Naive thymus-derived CD4-positive, alpha-beta T cell (primary cell): ENCODE measurements around the gene KCTD11. TPM values are rescaled to one million over a fixed set of nuclear protein-coding genes. Genes with fewer than 3 reads are reported as not detected.

Experiments
- ATAC-seq: fragments of 150-1000 bp; cut with Tn5 transposase; 2 replicates; pipeline ENCODE4 v1.10.0; 2021; ENCODE audit warnings: mild to moderate bottlenecking, moderate library complexity
- CTCF ChIA-PET: fragments of 350-600 bp; sonication (Branson Sonifier 250); formaldehyde crosslinking; loops from one replicate; lab custom pipeline; 2021; ENCODE audit warnings: antibody characterized with exemption; lab: Charles Lee
- POLR2A ChIA-PET: fragments of 350-600 bp; sonication (Branson Sonifier 250); formaldehyde crosslinking; loops from one replicate; lab custom pipeline; 2021; ENCODE audit warnings: antibody characterized with exemption, inconsistent platforms; lab: Charles Lee
- DNase-seq, 9 donors: peaks; one replicate each; pipeline versions ENCODE4 v3.0.0 to v3.0.0-alpha.2; 2020 to 2022; ENCODE audit warnings: mixed read lengths in 1 of 9
- H3K27ac ChIP-seq: one replicate; pipeline ENCODE4 v1.7.0; 2013; ENCODE audit warnings: mild to moderate bottlenecking, low read depth, low read length, moderate library complexity
- H3K27me3 ChIP-seq, 2 donors: one replicate each; pipeline ENCODE4 v1.7.0; 2013; ENCODE audit warnings: low read length in 2 of 2, mild to moderate bottlenecking in 2 of 2, moderate library complexity in 2 of 2; ENCODE audit not compliant: control insufficient read depth in 2 of 2, insufficient read depth in 2 of 2
- H3K36me3 ChIP-seq, 3 experiments: 1 replicate in 2 of 3; 2 replicates in 1 of 3; pipeline ENCODE4 v1.7.0; 2013; ENCODE audit warnings: low read length in 3 of 3, mild to moderate bottlenecking in 3 of 3, moderate library complexity in 1 of 3; ENCODE audit not compliant: insufficient read depth in 3 of 3, control insufficient read depth in 2 of 3
- H3K4me1 ChIP-seq, 2 donors: one replicate each; pipeline ENCODE4 v1.7.0; 2013; ENCODE audit warnings: low read length in 2 of 2, mild to moderate bottlenecking in 2 of 2, moderate library complexity in 1 of 2; ENCODE audit not compliant: control insufficient read depth in 2 of 2, insufficient read depth in 2 of 2
- H3K4me3 ChIP-seq: 2 replicates; pipeline ENCODE4 v1.7.0; 2013; ENCODE audit warnings: mild to moderate bottlenecking, low read length
- H3K9me3 ChIP-seq, 3 experiments: 1 replicate in 2 of 3; 2 replicates in 1 of 3; pipeline ENCODE4 v1.7.0; 2013; ENCODE audit warnings: low read length in 3 of 3; ENCODE audit not compliant: control insufficient read depth in 2 of 3
- H3K27ac Mint-ChIP-seq, 9 donors: one replicate each; pipeline ENCODE4 v1.8.0; 2020 to 2022; ENCODE audit warnings: mixed read lengths in 9 of 9, mild to moderate bottlenecking in 8 of 9, moderate library complexity in 5 of 9, inconsistent platforms in 2 of 9
- H3K27me3 Mint-ChIP-seq, 5 donors: one replicate each; pipeline ENCODE4 v1.8.0; 2021 to 2022; ENCODE audit warnings: mixed read lengths in 5 of 5, mild to moderate bottlenecking in 1 of 5
- H3K36me3 Mint-ChIP-seq, 5 donors: one replicate each; pipeline ENCODE4 v1.8.0; 2020 to 2022; ENCODE audit warnings: mixed read lengths in 5 of 5, mild to moderate bottlenecking in 3 of 5, inconsistent platforms in 1 of 5
- H3K4me1 Mint-ChIP-seq, 7 donors: one replicate each; pipeline ENCODE4 v1.8.0; 2020 to 2022; ENCODE audit warnings: mixed read lengths in 7 of 7, mild to moderate bottlenecking in 3 of 7, inconsistent platforms in 1 of 7
- H3K4me3 Mint-ChIP-seq, 10 donors: one replicate each; pipeline ENCODE4 v1.8.0; 2020 to 2022; ENCODE audit warnings: mild to moderate bottlenecking in 10 of 10, mixed read lengths in 10 of 10, moderate library complexity in 6 of 10, inconsistent platforms in 2 of 10
- H3K9me3 Mint-ChIP-seq, 11 donors: one replicate each; pipeline ENCODE4 v1.8.0; 2020 to 2022; ENCODE audit warnings: mixed read lengths in 11 of 11, mild to moderate bottlenecking in 4 of 11, inconsistent platforms in 1 of 11, moderate library complexity in 1 of 11
- intact Hi-C, 2 donors: fragments of 100-400 bp; cut with micrococcal nuclease; formaldehyde crosslinking; loops; one replicate each; pipeline ENCODE4 v1.15.1; 2023
- polyA plus RNA-seq, 2 donors: library from polyadenylated mRNA; unstranded; fragments of 300-500 nt; fragmentation: Illumina TruSeq; gene quantifications; one replicate each; pipeline ENCODE4 v1.2.3, GENCODE V29; 2021
- total RNA-seq, 6 experiments: library from RNA in 5 of 6; stranded (reverse) in 5 of 6; gene quantifications; 1 replicate in 5 of 6; 2 replicates in 1 of 6; pipeline ENCODE4 v1.2.3 and lab custom pipeline; 2021 to 2026

Gene KCTD11
- total and polyA plus RNA-seq, 7 experiments from 2014 or later: 0.83 to 13.7 (median 2.7) TPM

DNA sequence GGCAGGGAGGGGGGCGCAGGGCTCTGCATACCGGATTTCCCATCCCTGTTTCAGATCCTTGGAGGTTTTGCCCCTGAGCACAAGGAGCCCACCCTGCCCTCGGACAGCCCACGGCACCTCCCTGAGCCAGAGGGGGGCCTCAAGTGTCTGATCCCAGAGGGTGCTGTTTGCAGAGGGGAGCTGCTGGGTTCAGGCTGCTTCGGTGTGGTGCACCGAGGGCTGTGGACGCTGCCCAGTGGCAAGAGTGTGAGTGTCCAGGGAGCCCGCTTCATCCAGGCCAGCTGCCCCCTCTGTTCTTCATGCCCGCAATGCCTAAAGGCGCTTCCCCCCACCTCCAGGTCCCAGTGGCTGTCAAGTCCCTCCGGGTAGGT is 31.4 kb downstream of the KCTD11 start:
- peaks cover 0 to 19% (median 0%) of the 10 kb centered on the region in 3 experiments for H3K36me3 ChIP-seq
- H3K27me3 ChIP-seq: peaks cover 0 to 11% of the 10 kb centered on the region in 2 donors
- ChIA-PET CTCF (interaction anchor here (0.9 to 2.0 kb wide), 4 partner anchors 11 to 130 kb away, joined by 3 to 6 read pairs (median 4); partner anchors contain the start of genes NLGN2 and PLSCR3), POLR2A (interaction anchor here (0.7 to 2.9 kb wide), 17 partner anchors 9 to 304 kb away, joined by 3 to 21 read pairs (median 5); partner anchors contain the start of genes CHRNB1, DLG4, GPS2 and NEURL4)
- peak overlapping the region; percentile 82 for H3K4me3 ChIP-seq
- H3K9me3 Mint-ChIP-seq: peaks cover 0 to 7% (median 0%) of the 10 kb centered on the region in 11 donors
- peak overlapping the region; percentile 94 for H3K27ac ChIP-seq
- peak overlapping the region in 5 of 9 donors; percentile 14 to 91 (median 36) for H3K27ac Mint-ChIP-seq
- peaks cover 0 to 10% (median 0%) of the 10 kb centered on the region in 5 donors for H3K36me3 Mint-ChIP-seq
- H3K4me1 Mint-ChIP-seq: peaks cover 10 to 23% (median 15%) of the 10 kb centered on the region in 7 donors
- H3K27me3 Mint-ChIP-seq: peaks cover 28 to 39% (median 34%) of the 10 kb centered on the region in 5 donors
- intact Hi-C loops: loop anchor here in 1 of 2 donors (5.0 kb wide), 2 partner anchors 46 to 229 kb away; partner anchors contain the start of genes ACAP1 and FXR2
- no peak for ATAC-seq
- peaks cover 10 to 13% of the 10 kb centered on the region in 2 donors for H3K4me1 ChIP-seq
- peak overlapping the region; percentile 23 to 89 (median 80) for H3K4me3 Mint-ChIP-seq
- no peak for DNase-seq
- no peaks in the 10 kb centered on the region for H3K9me3 ChIP-seq

DNA sequence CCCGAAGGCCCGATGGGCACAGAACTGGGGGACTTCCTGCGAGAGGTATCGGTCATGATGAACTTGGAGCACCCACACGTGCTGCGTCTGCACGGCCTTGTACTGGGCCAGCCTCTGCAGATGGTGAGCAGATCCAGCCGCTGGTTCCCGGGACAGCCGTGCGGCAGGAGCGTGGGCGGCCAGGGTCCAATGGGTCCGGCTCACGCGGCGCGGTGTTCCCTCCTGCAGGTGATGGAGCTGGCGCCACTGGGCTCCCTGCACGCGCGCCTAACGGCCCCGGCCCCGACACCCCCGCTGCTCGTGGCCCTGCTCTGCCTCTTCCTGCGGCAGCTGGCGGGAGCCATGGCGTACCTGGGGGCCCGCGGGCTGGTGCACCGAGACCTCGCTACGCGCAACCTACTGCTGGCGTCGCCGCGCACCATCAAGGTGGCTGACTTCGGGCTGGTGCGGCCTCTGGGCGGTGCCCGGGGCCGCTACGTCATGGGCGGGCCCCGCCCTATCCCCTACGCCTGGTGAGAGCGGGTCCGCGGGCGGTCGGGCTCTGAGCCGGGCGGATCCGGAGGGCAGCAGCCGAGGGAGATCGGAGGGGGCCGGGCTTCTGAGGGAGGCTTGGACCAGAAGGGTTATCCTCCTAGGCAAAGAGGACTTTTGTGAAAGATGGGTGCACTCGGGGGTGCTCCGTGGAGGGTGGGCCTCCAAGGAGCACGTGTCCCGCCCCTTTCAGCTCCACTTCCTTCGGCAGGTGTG is 32.0 kb downstream of the KCTD11 start:
- peaks cover 27 to 37% (median 33%) of the 10 kb centered on the region in 5 donors for H3K27me3 Mint-ChIP-seq
- H3K27ac ChIP-seq: peak overlapping the region; percentile 94
- DNase-seq (peak; percentile 74 to 88 (median 86)), ATAC-seq (peak; percentile 98)
- H3K36me3 ChIP-seq: peaks cover 0 to 25% (median 0%) of the 10 kb centered on the region in 3 experiments
- peaks cover 0 to 9% (median under 1%) of the 10 kb centered on the region in 5 donors for H3K36me3 Mint-ChIP-seq
- H3K27ac Mint-ChIP-seq: peak overlapping the region; percentile 73 to 96 (median 94)
- intact Hi-C loops: loop anchor here (1.0 to 5.0 kb wide), 9 partner anchors 10 to 228 kb away; partner anchors contain the start of genes PLSCR3 (in 2 of the 2), TMEM256 (in 2 of the 2), ACAP1 (in 1 of the 2) and FXR2 (in 1 of the 2)
- H3K4me1 ChIP-seq: peaks cover 10 to 13% of the 10 kb centered on the region in 2 donors
- H3K4me3 ChIP-seq: peak overlapping the region; percentile 82
- CTCF ChIA-PET: interaction anchor here (0.7 to 2.0 kb wide), 9 partner anchors 10 to 205 kb away, joined by 3 to 6 read pairs (median 4); partner anchors contain the start of genes NLGN2, PLSCR3 and TMEM256
- peaks cover 10 to 23% (median 15%) of the 10 kb centered on the region in 7 donors for H3K4me1 Mint-ChIP-seq
- POLR2A ChIA-PET: interaction anchor here (0.6 to 2.9 kb wide), 31 partner anchors 9 to 304 kb away, joined by 3 to 21 read pairs (median 4); partner anchors contain the start of genes CD68, CHRNB1, DLG4 and GPS2
- H3K9me3 ChIP-seq: no peaks in the 10 kb centered on the region
- peaks cover 0 to 11% of the 10 kb centered on the region in 2 donors for H3K27me3 ChIP-seq
- peak overlapping the region; percentile 74 to 89 (median 82) for H3K4me3 Mint-ChIP-seq
- H3K9me3 Mint-ChIP-seq: peaks cover 0 to 7% (median 0%) of the 10 kb centered on the region in 11 donors

DNA sequence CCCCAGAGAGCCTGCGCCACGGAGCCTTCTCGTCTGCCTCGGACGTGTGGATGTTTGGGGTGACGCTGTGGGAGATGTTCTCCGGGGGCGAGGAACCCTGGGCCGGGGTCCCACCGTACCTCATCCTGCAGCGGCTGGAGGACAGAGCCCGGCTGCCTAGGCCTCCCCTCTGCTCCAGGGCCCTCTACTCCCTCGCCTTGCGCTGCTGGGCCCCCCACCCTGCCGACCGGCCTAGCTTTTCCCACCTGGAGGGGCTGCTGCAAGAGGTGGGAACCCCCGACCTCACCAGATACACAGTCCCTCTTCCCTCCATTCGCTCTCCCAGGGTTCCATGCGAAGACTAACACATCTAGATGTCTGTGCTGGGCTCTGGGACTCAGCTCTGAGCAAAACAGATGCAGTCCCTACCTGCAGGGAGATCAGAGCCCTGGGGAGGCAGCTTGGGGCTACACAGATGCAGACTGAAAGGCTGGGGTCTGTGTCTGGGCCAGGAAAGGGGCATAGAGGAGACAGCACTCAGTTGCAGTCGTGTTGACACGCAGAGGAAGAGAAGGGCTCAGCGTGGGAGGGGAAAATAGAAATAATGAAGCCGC is 32.6 kb downstream of the KCTD11 start:
- DNase-seq: peak in 1 of 9 donors; percentile 19
- Mint-ChIP-seq H3K4me1 (peaks cover 10 to 23% (median 15%) of the 10 kb centered on the region in 7 donors), H3K4me3 (peak overlapping the region; percentile 74 to 89 (median 82)), H3K36me3 (peaks cover 0 to 7% (median 4%) of the 10 kb centered on the region in 5 donors), H3K27ac (peak overlapping the region; percentile 73 to 96 (median 94)), H3K9me3 (peaks cover 0 to 1% (median 0%) of the 10 kb centered on the region in 11 donors), H3K27me3 (peaks cover 20 to 31% (median 26%) of the 10 kb centered on the region in 5 donors)
- peaks cover 0 to 9% of the 10 kb centered on the region in 2 donors for H3K27me3 ChIP-seq
- peaks cover 0 to 31% (median 5%) of the 10 kb centered on the region in 3 experiments for H3K36me3 ChIP-seq
- H3K27ac ChIP-seq: peak overlapping the region; percentile 94
- no peak for ATAC-seq
- H3K4me1 ChIP-seq: peaks cover 10 to 13% of the 10 kb centered on the region in 2 donors
- peak overlapping the region; percentile 82 for H3K4me3 ChIP-seq
- no peaks in the 10 kb centered on the region for H3K9me3 ChIP-seq
- intact Hi-C loops: loop anchor here (1.0 to 5.0 kb wide), 9 partner anchors 10 to 228 kb away; partner anchors contain the start of genes PLSCR3 (in 2 of the 2), TMEM256 (in 2 of the 2), ACAP1 (in 1 of the 2) and FXR2 (in 1 of the 2)
- CTCF ChIA-PET: interaction anchor here (0.7 to 2.0 kb wide), 7 partner anchors 10 to 204 kb away, joined by 3 to 6 read pairs (median 4); partner anchors contain the start of genes PLSCR3 and TMEM256
- POLR2A ChIA-PET: interaction anchor here (0.6 to 2.9 kb wide), 27 partner anchors 8 to 302 kb away, joined by 3 to 21 read pairs (median 5); partner anchors contain the start of genes CD68, CHRNB1, GPS2 and NEURL4

DNA sequence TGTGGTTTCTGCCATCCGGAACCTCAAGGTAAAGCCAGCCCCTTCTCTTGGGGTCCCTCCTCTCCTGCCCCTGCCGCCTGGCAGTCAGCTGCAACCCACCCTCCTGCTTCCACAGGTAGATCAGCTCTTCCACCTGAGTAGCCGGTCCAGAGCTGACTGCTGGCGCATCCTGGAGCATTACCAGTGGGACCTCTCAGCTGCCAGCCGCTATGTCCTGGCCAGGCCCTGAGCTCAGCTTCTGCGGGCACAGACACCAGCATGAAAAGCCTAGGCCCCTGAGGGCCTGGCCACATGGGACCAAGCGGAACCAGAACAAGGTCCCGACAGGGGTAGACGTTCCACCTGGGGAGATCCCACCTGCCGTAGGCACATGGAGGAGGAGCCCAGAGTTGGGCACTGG is 36.9 kb downstream of the KCTD11 start:
- POLR2A ChIA-PET: interaction anchor here (0.7 to 2.2 kb wide), 6 partner anchors 9 to 239 kb away, joined by 3 to 7 read pairs (median 4); partner anchors contain the start of genes ACAP1, POLR2A and SAT2
- no peaks in the 10 kb centered on the region for H3K9me3 Mint-ChIP-seq
- Histone ChIP-seq H3K4me1 (peaks cover 13 to 32% of the 10 kb centered on the region in 2 donors), H3K27ac (peak overlapping the region; percentile 17), H3K36me3 (peaks cover 8 to 64% (median 16%) of the 10 kb centered on the region in 3 experiments), H3K9me3 (no peaks in the 10 kb centered on the region), H3K4me3 (no peak overlapping the region), H3K27me3 (no peaks in the 10 kb centered on the region)
- CTCF ChIA-PET: interaction anchor here (0.7 to 1.0 kb wide), 3 partner anchors 32 to 196 kb away, joined by 3 read pairs; no protein-coding TSS in a partner anchor
- H3K4me1 Mint-ChIP-seq: peaks cover 24 to 44% (median 30%) of the 10 kb centered on the region in 7 donors
- H3K4me3 Mint-ChIP-seq: no peak overlapping the region
- no peaks in the 10 kb centered on the region for H3K27me3 Mint-ChIP-seq
- ATAC-seq (no peak), DNase-seq (no peak)
- H3K36me3 Mint-ChIP-seq: peaks cover 0 to 25% (median 18%) of the 10 kb centered on the region in 5 donors
- intact Hi-C loops: no loop called here
- H3K27ac Mint-ChIP-seq: peak overlapping the region in 2 of 9 donors; percentile 51 to 75

DNA sequence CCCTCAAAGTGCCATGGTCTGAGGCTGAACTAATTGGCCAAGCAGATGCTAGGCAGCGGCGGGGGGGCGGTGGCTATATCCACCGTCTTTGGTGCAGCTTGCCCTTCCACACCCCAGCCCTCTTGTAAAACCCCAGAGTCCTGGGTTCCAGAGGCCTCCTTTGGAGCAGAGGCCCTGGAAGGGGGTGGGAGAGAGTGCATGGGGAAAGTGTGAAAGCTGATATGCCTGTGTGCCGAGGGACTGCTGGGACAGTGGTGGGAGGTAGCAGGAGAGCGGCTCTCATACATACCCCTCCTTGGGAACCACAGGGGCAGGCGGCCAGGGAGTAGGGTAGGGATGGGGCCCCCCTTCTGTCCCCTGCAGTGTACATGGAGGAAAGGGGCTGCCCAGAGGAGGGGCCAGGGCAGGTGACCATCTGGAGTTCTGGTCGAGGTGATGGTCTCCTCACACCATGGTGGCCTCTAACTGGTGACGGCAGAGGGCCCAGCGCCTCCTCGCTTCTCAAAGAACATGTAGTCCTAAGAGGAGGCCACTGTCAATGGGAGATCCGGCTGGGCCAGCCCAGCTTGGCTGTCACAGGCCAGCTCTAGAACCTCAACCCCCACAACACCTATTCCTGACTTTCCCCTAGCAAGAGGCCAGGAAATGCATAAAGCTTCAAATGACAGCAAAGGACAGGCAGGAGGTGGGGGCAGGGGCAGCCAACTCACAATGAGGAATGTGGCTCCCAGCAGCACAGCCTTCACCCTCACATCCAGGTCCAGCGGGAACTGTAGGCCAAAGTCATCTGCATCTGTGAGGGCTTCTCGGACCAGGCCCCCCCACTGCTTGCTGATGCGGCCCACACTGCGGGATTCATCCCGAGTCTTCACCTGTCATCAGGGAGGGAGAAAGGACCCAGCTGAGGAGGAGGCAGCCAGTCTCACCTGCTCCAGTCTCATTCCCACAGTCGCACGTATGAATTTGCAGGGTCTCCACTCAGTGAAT is 38.3 kb downstream of the KCTD11 start:
- H3K27ac Mint-ChIP-seq: peak overlapping the region in 3 of 9 donors; percentile 18 to 73 (median 72)
- CTCF ChIA-PET: no interaction called here
- peaks cover 0 to 25% (median 19%) of the 10 kb centered on the region in 5 donors for H3K36me3 Mint-ChIP-seq
- Histone ChIP-seq H3K27me3 (no peaks in the 10 kb centered on the region), H3K4me1 (peaks cover 7 to 25% of the 10 kb centered on the region in 2 donors), H3K27ac (peak overlapping the region; percentile 12), H3K36me3 (peaks cover 8 to 64% (median 16%) of the 10 kb centered on the region in 3 experiments), H3K9me3 (no peaks in the 10 kb centered on the region), H3K4me3 (no peak overlapping the region)
- intact Hi-C loops: loop anchor here in 1 of 2 donors (5.0 kb wide), 1 partner anchor 67 kb away; no protein-coding TSS in a partner anchor
- H3K4me1 Mint-ChIP-seq: peaks cover 24 to 43% (median 28%) of the 10 kb centered on the region in 7 donors
- peak overlapping the region in 1 of 10 donors; percentile 3 for H3K4me3 Mint-ChIP-seq
- DNase-seq (no peak), ATAC-seq (no peak)
- H3K27me3 Mint-ChIP-seq: no peaks in the 10 kb centered on the region
- POLR2A ChIA-PET: interaction anchor here (0.6 to 5.9 kb wide), 6 partner anchors 13 to 510 kb away, joined by 3 to 38 read pairs (median 5); partner anchors contain the start of genes ACAP1, DVL2, POLR2A and TMEM256
- H3K9me3 Mint-ChIP-seq: no peaks in the 10 kb centered on the region
